Measurements from ENCODE around the gene TNFAIP3. TPM values are rescaled to one million over a fixed set of nuclear protein-coding genes. Genes with fewer than 3 reads are reported as not detected.

Gene TNFAIP3
- total RNA-seq = 45.9 TPM
- long read RNA-seq, full-length matches to known transcripts = 4 of 34 reads
- long read RNA-seq, partial matches to known transcripts = 24 of 34 reads
- long read RNA-seq, other reads (novel, unspliced or antisense) = 6 of 34 reads

- peak; percentile 70 for TF ChIP-seq CTCF (IDR thresholded peaks at IDR 0.05)
- Histone ChIP-seq H3K36me3 (peaks cover 8% of the 10 kb centered on the region), H3K4me1 (peaks cover 37% of the 10 kb centered on the region), H3K4me3 (peak within 1 kb of the TSS; percentile 96), H3K27me3 (no peaks in the 10 kb centered on the region), H3K9me3 (no peaks in the 10 kb centered on the region), H3K27ac (peak within 1 kb of the TSS; percentile 96)
- intact Hi-C loops (cut with DNase I) = loop anchor here (5.0 kb wide), 1 partner anchor 160 kb away; no protein-coding TSS in a partner anchor
- ATAC-seq = peak; percentile 96
- peak; percentile 97 for DNase-seq
These were observed at the start of gene TNFAIP3 for GRCh38 chr6:137866914-137867684. TNFAIP3 (plus strand) TSS chr6:137867259; CDS start chr6:137871228, 3,969 bp downstream.

- Histone ChIP-seq H3K9me3 (no peaks in the 10 kb centered on the region), H3K27me3 (no peaks in the 10 kb centered on the region), H3K4me3 (no peak overlapping the region), H3K36me3 (no peaks in the 10 kb centered on the region), H3K27ac (no peak overlapping the region), H3K4me1 (peaks cover 23% of the 10 kb centered on the region)
- no peak for ATAC-seq
- no peak for DNase-seq
- TF ChIP-seq CTCF (IDR thresholded peaks at IDR 0.05) = no peak
- intact Hi-C loops (cut with DNase I) = no loop called here
These were observed 48.6 kb upstream of the TNFAIP3 start for GRCh38 chr6:137818440-137818839.

- TF ChIP-seq CTCF (IDR thresholded peaks at IDR 0.05) = no peak
- Histone ChIP-seq H3K27ac (no peak overlapping the region), H3K4me1 (peaks cover 33% of the 10 kb centered on the region), H3K36me3 (no peaks in the 10 kb centered on the region), H3K27me3 (no peaks in the 10 kb centered on the region), H3K4me3 (no peak overlapping the region), H3K9me3 (no peaks in the 10 kb centered on the region)
- intact Hi-C loops (cut with DNase I) = no loop called here
- no peak for DNase-seq
- ATAC-seq = no peak
These were observed 47.3 kb upstream of the TNFAIP3 start for GRCh38 chr6:137819740-137820139.

GRCh38 chr6:137820425-137820824 is 46.6 kb upstream of the TNFAIP3 start:
- no peak for ATAC-seq

GRCh38 chr6:137820952-137821351 is 46.1 kb upstream of the TNFAIP3 start:
- Histone ChIP-seq H3K4me3 (no peak overlapping the region), H3K36me3 (no peaks in the 10 kb centered on the region), H3K27ac (no peak overlapping the region), H3K4me1 (peaks cover 33% of the 10 kb centered on the region), H3K27me3 (no peaks in the 10 kb centered on the region), H3K9me3 (no peaks in the 10 kb centered on the region)
- no peak for DNase-seq
- intact Hi-C loops (cut with DNase I) = no loop called here
- no peak for TF ChIP-seq CTCF (IDR thresholded peaks at IDR 0.05)
- no peak for ATAC-seq

More at GRCh38 chr6:137820425-137820824, 46.6 kb upstream of the TNFAIP3 start:
- peaks cover 33% of the 10 kb centered on the region for H3K4me1 ChIP-seq
- H3K36me3 ChIP-seq = no peaks in the 10 kb centered on the region
- no peak overlapping the region for H3K27ac ChIP-seq
- TF ChIP-seq CTCF (IDR thresholded peaks at IDR 0.05) = no peak
- no peaks in the 10 kb centered on the region for H3K27me3 ChIP-seq
- intact Hi-C loops (cut with DNase I) = no loop called here
- DNase-seq = no peak
- H3K9me3 ChIP-seq = no peaks in the 10 kb centered on the region
- H3K4me3 ChIP-seq = no peak overlapping the region

All from upper lobe of right lung (tissue), 1 donor.